ACC112 (cell line): Measurements from ENCODE around the gene CCDC179.

Source experiments
- H2AFZ ChIP-seq: fragments of 200-600 bp; sonication (generic); one replicate; pipeline ENCODE4 v1.6.0; 2017; ENCODE audit warnings: antibody characterized with exemption, low read length; ENCODE audit not compliant: unreplicated experiment
- H3K27ac ChIP-seq: fragments of 200-600 bp; sonication (generic); 2 replicates; pipeline ENCODE4 v1.5.1; 2014; ENCODE audit warnings: low read depth, mild to moderate bottlenecking, antibody characterized with exemption, low read length, moderate library complexity
- H3K27me3 ChIP-seq: fragments of 200-600 bp; sonication (generic); 2 replicates; pipeline ENCODE4 v1.6.1; 2014; ENCODE audit warnings: mild to moderate bottlenecking, antibody characterized with exemption, low read length, moderate library complexity, mixed read lengths; ENCODE audit not compliant: insufficient read depth
- H3K36me3 ChIP-seq: fragments of 200-600 bp; sonication (generic); 2 replicates; pipeline ENCODE4 v1.6.1; 2016; ENCODE audit warnings: mild to moderate bottlenecking, antibody characterized with exemption, low read length, moderate library complexity, mixed read lengths; ENCODE audit not compliant: insufficient read depth
- H3K4me1 ChIP-seq: fragments of 200-600 bp; sonication (generic); one replicate; pipeline ENCODE4 v1.6.1; 2016; ENCODE audit warnings: low read length, mixed read lengths; ENCODE audit not compliant: insufficient read depth, unreplicated experiment, control insufficient read depth
- H3K4me3 ChIP-seq: fragments of 200-600 bp; sonication (generic); 2 replicates; pipeline ENCODE4 v1.5.1; 2014; ENCODE audit warnings: mild to moderate bottlenecking, low read depth, low read length
- H3K79me2 ChIP-seq: fragments of 200-600 bp; sonication (generic); one replicate; pipeline ENCODE4 v1.6.0; 2016; ENCODE audit warnings: low read length; ENCODE audit not compliant: control insufficient read depth, unreplicated experiment, insufficient read depth

The CCDC179 gene

GRCh38 chr11:22860241-22860640 is at the start of gene CCDC179:
Gene CCDC179 (minus strand): TSS chr11:22860474. CDS start chr11:22860421, 53 bp downstream.
- no peaks in the 10 kb centered on the region for H3K79me2 ChIP-seq
- no peak within 1 kb of the TSS for H2AFZ ChIP-seq
- H3K27me3 ChIP-seq, result no peaks in the 10 kb centered on the region
- no peak within 1 kb of the TSS for H3K4me3 ChIP-seq
- no peak within 1 kb of the TSS for H3K27ac ChIP-seq
- no peaks in the 10 kb centered on the region for H3K4me1 ChIP-seq
- H3K36me3 ChIP-seq, result no peaks in the 10 kb centered on the region

GRCh38 chr11:22903782-22904181 is 43.5 kb upstream of the CCDC179 start:
- Histone ChIP-seq H3K27ac (no peak overlapping the region), H3K27me3 (no peaks in the 10 kb centered on the region), H3K79me2 (no peaks in the 10 kb centered on the region), H3K4me1 (no peaks in the 10 kb centered on the region), H3K36me3 (no peaks in the 10 kb centered on the region), H2AFZ (no peak overlapping the region), H3K4me3 (no peak overlapping the region)

GRCh38 chr11:22901603-22902002 is 41.3 kb upstream of the CCDC179 start:
- Histone ChIP-seq H3K4me3 (no peak overlapping the region), H3K79me2 (no peaks in the 10 kb centered on the region), H3K27me3 (no peaks in the 10 kb centered on the region), H2AFZ (no peak overlapping the region), H3K36me3 (no peaks in the 10 kb centered on the region), H3K27ac (no peak overlapping the region), H3K4me1 (no peaks in the 10 kb centered on the region)

GRCh38 chr11:22900764-22901486 is 40.7 kb upstream of the CCDC179 start:
- H2AFZ ChIP-seq, result no peak overlapping the region
- no peaks in the 10 kb centered on the region for H3K4me1 ChIP-seq
- no peaks in the 10 kb centered on the region for H3K27me3 ChIP-seq
- no peak overlapping the region for H3K4me3 ChIP-seq
- no peaks in the 10 kb centered on the region for H3K36me3 ChIP-seq
- H3K27ac ChIP-seq, result no peak overlapping the region
- no peaks in the 10 kb centered on the region for H3K79me2 ChIP-seq

- H3K4me3 ChIP-seq, result no peak overlapping the region
- no peaks in the 10 kb centered on the region for H3K79me2 ChIP-seq
- no peaks in the 10 kb centered on the region for H3K27me3 ChIP-seq
- no peak overlapping the region for H3K27ac ChIP-seq
- H3K36me3 ChIP-seq, result no peaks in the 10 kb centered on the region
- no peak overlapping the region for H2AFZ ChIP-seq
- H3K4me1 ChIP-seq, result no peaks in the 10 kb centered on the region
These were observed 37.8 kb upstream of the CCDC179 start for GRCh38 chr11:22898036-22898435.

GRCh38 chr11:22890227-22890626 is 30.0 kb upstream of the CCDC179 start:
- H3K4me3 ChIP-seq, result no peak overlapping the region
- H2AFZ ChIP-seq, result no peak overlapping the region
- H3K36me3 ChIP-seq, result no peaks in the 10 kb centered on the region
- H3K27ac ChIP-seq, result no peak overlapping the region
- H3K27me3 ChIP-seq, result no peaks in the 10 kb centered on the region
- peaks cover 1% of the 10 kb centered on the region for H3K4me1 ChIP-seq
- H3K79me2 ChIP-seq, result no peaks in the 10 kb centered on the region

- H3K79me2 ChIP-seq, result no peaks in the 10 kb centered on the region
- no peaks in the 10 kb centered on the region for H3K36me3 ChIP-seq
- H3K4me1 ChIP-seq, result peaks cover 19% of the 10 kb centered on the region
- H3K27ac ChIP-seq, result no peak overlapping the region
- no peak overlapping the region for H3K4me3 ChIP-seq
- H2AFZ ChIP-seq, result no peak overlapping the region
- no peaks in the 10 kb centered on the region for H3K27me3 ChIP-seq
These were observed 23.9 kb upstream of the CCDC179 start for GRCh38 chr11:22884217-22884616.

- peak overlapping the region; percentile 36 for H2AFZ ChIP-seq
These were observed 19.4 kb upstream of the CCDC179 start for GRCh38 chr11:22879630-22880029.

GRCh38 chr11:22878604-22879003 is 18.3 kb upstream of the CCDC179 start:
- no peaks in the 10 kb centered on the region for H3K27me3 ChIP-seq
- no peak overlapping the region for H2AFZ ChIP-seq
- H3K27ac ChIP-seq, result no peak overlapping the region
- H3K36me3 ChIP-seq, result no peaks in the 10 kb centered on the region
- H3K4me3 ChIP-seq, result no peak overlapping the region
- no peaks in the 10 kb centered on the region for H3K79me2 ChIP-seq
- peaks cover 17% of the 10 kb centered on the region for H3K4me1 ChIP-seq

More at GRCh38 chr11:22879630-22880029, 19.4 kb upstream of the CCDC179 start:
- Histone ChIP-seq H3K4me3 (no peak overlapping the region), H3K79me2 (no peaks in the 10 kb centered on the region), H3K4me1 (peaks cover 23% of the 10 kb centered on the region), H3K36me3 (no peaks in the 10 kb centered on the region), H3K27me3 (no peaks in the 10 kb centered on the region), H3K27ac (no peak overlapping the region)

- Histone ChIP-seq H3K36me3 (no peaks in the 10 kb centered on the region), H2AFZ (no peak overlapping the region), H3K4me3 (no peak overlapping the region), H3K79me2 (no peaks in the 10 kb centered on the region), H3K4me1 (peaks cover 17% of the 10 kb centered on the region), H3K27me3 (no peaks in the 10 kb centered on the region), H3K27ac (no peak overlapping the region)
These were observed 17.8 kb upstream of the CCDC179 start for GRCh38 chr11:22878039-22878438.

- Histone ChIP-seq H3K27ac (no peak overlapping the region), H3K27me3 (no peaks in the 10 kb centered on the region), H3K79me2 (no peaks in the 10 kb centered on the region), H2AFZ (no peak overlapping the region), H3K4me1 (peaks cover 17% of the 10 kb centered on the region), H3K36me3 (no peaks in the 10 kb centered on the region), H3K4me3 (no peak overlapping the region)
These were observed 15.7 kb upstream of the CCDC179 start for GRCh38 chr11:22875869-22876473.
